IgD-negative memory B cell (primary cell): ENCODE results near the gene DLX6. TPM values are rescaled to one million over a fixed set of nuclear protein-coding genes. Genes with fewer than 3 reads are reported as not detected.

ENCODE experiments used
- H3K27ac Mint-ChIP-seq, 3 donors: one replicate each; pipeline ENCODE4 v1.8.0; 2020 to 2022; ENCODE audit warnings: mild to moderate bottlenecking in 3 of 3, mixed read lengths in 3 of 3, moderate library complexity in 1 of 3
- H3K27me3 Mint-ChIP-seq: one replicate; pipeline ENCODE4 v1.8.0; 2021; ENCODE audit warnings: mixed read lengths
- H3K36me3 Mint-ChIP-seq: one replicate; pipeline ENCODE4 v1.8.0; 2020; ENCODE audit warnings: mild to moderate bottlenecking, mixed read lengths
- H3K4me1 Mint-ChIP-seq, 3 donors: one replicate each; pipeline ENCODE4 v1.8.0; 2020 to 2022; ENCODE audit warnings: mixed read lengths in 3 of 3, mild to moderate bottlenecking in 1 of 3
- H3K4me3 Mint-ChIP-seq, 4 donors: one replicate each; pipeline ENCODE4 v1.8.0; 2020 to 2022; ENCODE audit warnings: mild to moderate bottlenecking in 4 of 4, mixed read lengths in 4 of 4, moderate library complexity in 3 of 4
- H3K9me3 Mint-ChIP-seq, 3 donors: one replicate each; pipeline ENCODE4 v1.8.0; 2020 to 2021; ENCODE audit warnings: mixed read lengths in 3 of 3, mild to moderate bottlenecking in 1 of 3
- polyA plus RNA-seq: library from polyadenylated mRNA; unstranded; fragments of 300-500 nt; fragmentation: Illumina TruSeq; gene quantifications from one replicate; pipeline ENCODE4 v1.2.3, GENCODE V29; 2021

Gene DLX6
- polyA plus RNA-seq, 1 donor from 2014 or later: not detected

GRCh38 chr7:96989859-96990317 lies 15.5 kb upstream of the DLX6 start:
- Mint-ChIP-seq H3K4me3 (no peak overlapping the region), H3K9me3 (peaks cover 0 to 6% (median 2%) of the 10 kb centered on the region in 3 donors), H3K4me1 (peaks cover 0 to 2% (median 0%) of the 10 kb centered on the region in 3 donors), H3K27ac (no peak overlapping the region), H3K36me3 (no peaks in the 10 kb centered on the region), H3K27me3 (peaks cover 39% of the 10 kb centered on the region)

GRCh38 chr7:96991546-96992191 lies 13.7 kb upstream of the DLX6 start:
- peaks cover 46% of the 10 kb centered on the region for H3K27me3 Mint-ChIP-seq
- peak overlapping the region in 1 of 4 donors; percentile 33 for H3K4me3 Mint-ChIP-seq
- peaks cover 0 to 2% (median 0%) of the 10 kb centered on the region in 3 donors for H3K4me1 Mint-ChIP-seq
- peaks cover 0 to 4% (median 2%) of the 10 kb centered on the region in 3 donors for H3K9me3 Mint-ChIP-seq
- H3K27ac Mint-ChIP-seq: no peak overlapping the region
- peaks cover 2% of the 10 kb centered on the region for H3K36me3 Mint-ChIP-seq

GRCh38 chr7:96992192-96993005 lies 13.0 kb upstream of the DLX6 start:
- H3K9me3 Mint-ChIP-seq: peaks cover 0 to 4% (median 3%) of the 10 kb centered on the region in 3 donors
- H3K36me3 Mint-ChIP-seq: peaks cover 2% of the 10 kb centered on the region
- H3K4me1 Mint-ChIP-seq: peaks cover 0 to 2% (median 0%) of the 10 kb centered on the region in 3 donors
- no peak overlapping the region for H3K27ac Mint-ChIP-seq
- peaks cover 50% of the 10 kb centered on the region for H3K27me3 Mint-ChIP-seq
- peak overlapping the region in 2 of 4 donors; percentile 33 to 37 for H3K4me3 Mint-ChIP-seq

GRCh38 chr7:96993094-96993865 lies 12.1 kb upstream of the DLX6 start:
- peaks cover 2% of the 10 kb centered on the region for H3K36me3 Mint-ChIP-seq
- H3K4me1 Mint-ChIP-seq: peaks cover 0 to 3% (median 0%) of the 10 kb centered on the region in 3 donors
- H3K27me3 Mint-ChIP-seq: peaks cover 55% of the 10 kb centered on the region
- H3K27ac Mint-ChIP-seq: no peak overlapping the region
- peaks cover 0 to 4% (median 3%) of the 10 kb centered on the region in 3 donors for H3K9me3 Mint-ChIP-seq
- peak overlapping the region in 2 of 4 donors; percentile 16 to 37 for H3K4me3 Mint-ChIP-seq

- Mint-ChIP-seq H3K4me1 (peaks cover 0 to 3% (median 0%) of the 10 kb centered on the region in 3 donors), H3K27ac (no peak overlapping the region), H3K36me3 (peaks cover 2% of the 10 kb centered on the region), H3K27me3 (peaks cover 56% of the 10 kb centered on the region), H3K9me3 (peaks cover 0 to 5% (median 3%) of the 10 kb centered on the region in 3 donors), H3K4me3 (no peak overlapping the region)
Observed at GRCh38 chr7:96993980-96994379, 11.4 kb upstream of the DLX6 start.

GRCh38 chr7:96995406-96996110 lies 9.8 kb upstream of the DLX6 start:
- Mint-ChIP-seq H3K27me3 (peaks cover 67% of the 10 kb centered on the region), H3K9me3 (peaks cover 0 to 3% (median 2%) of the 10 kb centered on the region in 3 donors), H3K4me1 (peaks cover 0 to 3% (median 0%) of the 10 kb centered on the region in 3 donors), H3K4me3 (no peak overlapping the region), H3K27ac (no peak overlapping the region), H3K36me3 (peaks cover 2% of the 10 kb centered on the region)

- Mint-ChIP-seq H3K27me3 (peaks cover 72% of the 10 kb centered on the region), H3K4me3 (peak overlapping the region in 1 of 4 donors; percentile 73), H3K27ac (no peak overlapping the region)
Observed at GRCh38 chr7:96996111-96996957, 9.0 kb upstream of the DLX6 start.

GRCh38 chr7:96996958-96997511 lies 8.3 kb upstream of the DLX6 start:
- peak overlapping the region in 1 of 4 donors; percentile 73 for H3K4me3 Mint-ChIP-seq
- H3K4me1 Mint-ChIP-seq: peaks cover 0 to 1% (median 0%) of the 10 kb centered on the region in 3 donors
- H3K27ac Mint-ChIP-seq: no peak overlapping the region
- peaks cover 0 to 3% (median 3%) of the 10 kb centered on the region in 3 donors for H3K9me3 Mint-ChIP-seq
- H3K36me3 Mint-ChIP-seq: peaks cover 2% of the 10 kb centered on the region
- peaks cover 74% of the 10 kb centered on the region for H3K27me3 Mint-ChIP-seq

More at GRCh38 chr7:96996111-96996957, 9.0 kb upstream of the DLX6 start:
- peaks cover 0 to 1% (median 0%) of the 10 kb centered on the region in 3 donors for H3K4me1 Mint-ChIP-seq
- H3K36me3 Mint-ChIP-seq: peaks cover 2% of the 10 kb centered on the region
- peaks cover 0 to 3% (median 2%) of the 10 kb centered on the region in 3 donors for H3K9me3 Mint-ChIP-seq

GRCh38 chr7:96997512-96998032 lies 7.8 kb upstream of the DLX6 start:
- peak overlapping the region in 1 of 4 donors; percentile 20 for H3K4me3 Mint-ChIP-seq
- peaks cover 0 to 3% (median 3%) of the 10 kb centered on the region in 3 donors for H3K9me3 Mint-ChIP-seq
- peak overlapping the region in 1 of 3 donors; percentile 31 for H3K27ac Mint-ChIP-seq
- H3K4me1 Mint-ChIP-seq: peaks cover 0 to 1% (median 0%) of the 10 kb centered on the region in 3 donors
- H3K27me3 Mint-ChIP-seq: peaks cover 72% of the 10 kb centered on the region
- H3K36me3 Mint-ChIP-seq: peaks cover 2% of the 10 kb centered on the region

GRCh38 chr7:96998333-96998732 lies 7.0 kb upstream of the DLX6 start:
- Mint-ChIP-seq H3K4me3 (no peak overlapping the region), H3K9me3 (peaks cover 0 to 5% (median 2%) of the 10 kb centered on the region in 3 donors), H3K4me1 (peaks cover 0 to 1% (median 0%) of the 10 kb centered on the region in 3 donors), H3K36me3 (peaks cover 2% of the 10 kb centered on the region), H3K27me3 (peaks cover 74% of the 10 kb centered on the region), H3K27ac (no peak overlapping the region)

GRCh38 chr7:96998744-96999143 lies 6.6 kb upstream of the DLX6 start:
- Mint-ChIP-seq H3K4me3 (no peak overlapping the region), H3K27me3 (peaks cover 76% of the 10 kb centered on the region), H3K4me1 (peaks cover 0 to 1% (median 0%) of the 10 kb centered on the region in 3 donors), H3K36me3 (peaks cover 2% of the 10 kb centered on the region), H3K9me3 (peaks cover 0 to 5% (median 2%) of the 10 kb centered on the region in 3 donors), H3K27ac (no peak overlapping the region)

GRCh38 chr7:97001221-97001620 lies 4.1 kb upstream of the DLX6 start:
- H3K27me3 Mint-ChIP-seq: peaks cover 77% of the 10 kb centered on the region
- peaks cover 0 to 5% (median 2%) of the 10 kb centered on the region in 3 donors for H3K9me3 Mint-ChIP-seq
- H3K4me3 Mint-ChIP-seq: no peak overlapping the region
- H3K36me3 Mint-ChIP-seq: no peaks in the 10 kb centered on the region
- peaks cover 3 to 8% (median 4%) of the 10 kb centered on the region in 3 donors for H3K4me1 Mint-ChIP-seq
- peak overlapping the region in 1 of 3 donors; percentile 18 for H3K27ac Mint-ChIP-seq
